Measurements from ENCODE around the gene OSTM1. TPM values are rescaled to one million over a fixed set of nuclear protein-coding genes. Genes with fewer than 3 reads are reported as not detected.

OSTM1 gene
- total RNA-seq, 1 experiment from 2014 or later, result 20.9 TPM

GRCh38 chr6:108121612-108122011 lies 47.1 kb upstream of the OSTM1 start:
- H3K79me2 ChIP-seq (ENCODE audit: insufficient read depth, low read length), result no peaks in the 10 kb centered on the region
- no CpG with 5 or more reads among the region's 10 CpGs for WGBS (ENCODE audit: extremely low coverage, insufficient read length, low lambda C conversion rate)
- H3K4me2 ChIP-seq (ENCODE audit: insufficient read depth, insufficient read length, low read length), result no peak overlapping the region
- peaks cover 82% of the 10 kb centered on the region for H3K27me3 ChIP-seq (ENCODE audit: insufficient read depth, low read length)
- H4K91ac ChIP-seq (ENCODE audit: insufficient read length, low read depth, low read length), result no peak overlapping the region
- no peak for DNase-seq
- H3K27ac ChIP-seq (ENCODE audit: insufficient read length, low read depth, low read length), result no peak overlapping the region
- H3K4ac ChIP-seq (ENCODE audit: low read depth, low read length), result no peak overlapping the region
- H2AK5ac ChIP-seq (ENCODE audit: insufficient read length, low read length), result no peak overlapping the region
- Mint-ChIP-seq H3K4me3 (no peak overlapping the region), H3K9me3 (peaks cover 3 to 16% of the 10 kb centered on the region in 2 experiments; a peak in 4 of 5 replicates), H3K27ac (no peak overlapping the region), H3K27me3 (ENCODE audit: low read depth) (peaks cover 98% of the 10 kb centered on the region), H3K4me1 (peaks cover 39 to 42% of the 10 kb centered on the region in 2 experiments), H3K36me3 (ENCODE audit: insufficient read depth in 1 of 3, low read depth in 3 of 3) (no peaks in the 10 kb centered on the region; a peak in 1 of 7 replicates)
- H4K5ac ChIP-seq (ENCODE audit: insufficient read length, low read depth, low read length), result no peak overlapping the region
- no peak overlapping the region for H2BK12ac ChIP-seq (ENCODE audit: insufficient read length, low read depth, low read length)
- no peak overlapping the region for H4K8ac ChIP-seq (replicated peaks; ENCODE audit: insufficient read length, low read depth, low read length)
- no peak overlapping the region for H2BK15ac ChIP-seq (ENCODE audit: low read depth, low read length)
- H3K4me1 ChIP-seq (ENCODE audit: insufficient read depth, low read length), result peaks cover 6% of the 10 kb centered on the region
- H3K79me1 ChIP-seq (ENCODE audit: insufficient read depth, low read depth, low read length, poor library complexity, severe bottlenecking), result no peaks in the 10 kb centered on the region
- no peaks in the 10 kb centered on the region for H3K9me3 ChIP-seq (ENCODE audit: control insufficient read depth, low read depth, low read length)
- H2BK120ac ChIP-seq (ENCODE audit: low read depth, low read length, poor library complexity, severe bottlenecking), result no peak overlapping the region
- H3K9ac ChIP-seq (ENCODE audit: extremely low read depth, insufficient read length, low read length), result no peak overlapping the region
- H3K14ac ChIP-seq (ENCODE audit: insufficient read depth, low read length), result no peak overlapping the region
- H2AFZ ChIP-seq (ENCODE audit: low read length), result no peak overlapping the region
- no peak for TF ChIP-seq CTCF (conservative IDR thresholded peaks at IDR 0.05)
- no peak overlapping the region for H2BK5ac ChIP-seq (ENCODE audit: insufficient read length, low read length)
- H3K18ac ChIP-seq (ENCODE audit: insufficient read length, low read depth, low read length), result no peak overlapping the region
- H3K23me2 ChIP-seq (ENCODE audit: insufficient read length, low read depth, low read length, poor library complexity, severe bottlenecking), result no peaks in the 10 kb centered on the region
- H3K56ac ChIP-seq (ENCODE audit: insufficient read length, low read depth, low read length), result no peak overlapping the region
- no peak overlapping the region for H2BK20ac ChIP-seq (ENCODE audit: low read depth, low read length, poor library complexity, severe bottlenecking)
- no peak overlapping the region for H3T11ph ChIP-seq (ENCODE audit: low read length)
- no peaks in the 10 kb centered on the region for H4K20me1 ChIP-seq (ENCODE audit: control insufficient read depth, insufficient read depth, insufficient read length)
- no peak overlapping the region for H3K23ac ChIP-seq (ENCODE audit: insufficient read length, low read depth, low read length)

Measured in H9 (cell line).